HG02642 (cell line): ENCODE results near the gene CHGA.

Experiments used
- ATAC-seq: cut with Tn5 transposase; IDR thresholded peaks from one replicate; pipeline ENCODE4 v1.9.1; 2021; ENCODE audit warnings: mild to moderate bottlenecking; ENCODE audit not compliant: unreplicated experiment, poor library complexity

The CHGA gene, protein sequence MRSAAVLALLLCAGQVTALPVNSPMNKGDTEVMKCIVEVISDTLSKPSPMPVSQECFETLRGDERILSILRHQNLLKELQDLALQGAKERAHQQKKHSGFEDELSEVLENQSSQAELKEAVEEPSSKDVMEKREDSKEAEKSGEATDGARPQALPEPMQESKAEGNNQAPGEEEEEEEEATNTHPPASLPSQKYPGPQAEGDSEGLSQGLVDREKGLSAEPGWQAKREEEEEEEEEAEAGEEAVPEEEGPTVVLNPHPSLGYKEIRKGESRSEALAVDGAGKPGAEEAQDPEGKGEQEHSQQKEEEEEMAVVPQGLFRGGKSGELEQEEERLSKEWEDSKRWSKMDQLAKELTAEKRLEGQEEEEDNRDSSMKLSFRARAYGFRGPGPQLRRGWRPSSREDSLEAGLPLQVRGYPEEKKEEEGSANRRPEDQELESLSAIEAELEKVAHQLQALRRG

DNA sequence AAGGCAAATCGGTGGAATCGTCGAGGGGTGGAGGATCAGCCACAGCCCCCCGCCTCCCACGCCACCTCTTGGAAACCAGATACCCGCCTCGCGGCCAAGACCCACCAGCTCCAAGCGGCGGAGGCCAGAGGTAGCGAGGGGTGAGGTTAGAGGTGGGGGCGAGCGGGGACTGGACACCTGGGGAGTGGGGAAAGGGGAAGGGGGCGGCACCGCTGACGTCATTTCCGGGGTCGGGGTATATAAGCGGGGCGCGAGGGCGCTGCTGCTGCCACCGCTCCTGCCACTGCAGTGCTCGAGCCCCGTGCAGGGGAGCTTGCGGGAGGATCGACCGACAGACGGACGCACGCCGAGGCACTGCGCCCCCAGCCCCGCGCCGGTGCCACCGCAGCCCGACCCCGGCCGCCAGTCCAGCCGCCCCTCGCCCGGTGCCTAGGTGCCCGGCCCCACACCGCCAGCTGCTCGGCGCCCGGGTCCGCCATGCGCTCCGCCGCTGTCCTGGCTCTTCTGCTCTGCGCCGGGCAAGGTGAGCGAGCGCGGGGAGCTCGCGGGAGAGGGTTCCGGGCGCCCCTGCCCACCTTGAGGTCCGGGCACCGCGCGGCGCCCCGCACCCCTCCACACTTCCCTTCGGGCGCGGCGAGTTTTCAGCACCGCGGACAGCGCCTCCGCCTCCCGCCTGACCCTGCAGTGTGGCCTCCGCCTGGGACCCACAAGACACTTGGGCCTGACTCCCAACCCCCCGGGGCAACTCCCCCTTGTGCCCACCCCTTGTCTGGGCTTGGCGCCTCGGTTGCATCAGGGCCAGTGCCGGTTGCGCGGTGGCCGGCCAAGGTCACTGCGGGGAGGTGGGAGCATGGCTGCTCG, at the start of gene CHGA:
Gene CHGA, plus strand, starts transcription at position 268 of the 861 bp plus-strand sequence. Its CDS starts 210 bp downstream, at position 478.
- no peak for ATAC-seq

DNA sequence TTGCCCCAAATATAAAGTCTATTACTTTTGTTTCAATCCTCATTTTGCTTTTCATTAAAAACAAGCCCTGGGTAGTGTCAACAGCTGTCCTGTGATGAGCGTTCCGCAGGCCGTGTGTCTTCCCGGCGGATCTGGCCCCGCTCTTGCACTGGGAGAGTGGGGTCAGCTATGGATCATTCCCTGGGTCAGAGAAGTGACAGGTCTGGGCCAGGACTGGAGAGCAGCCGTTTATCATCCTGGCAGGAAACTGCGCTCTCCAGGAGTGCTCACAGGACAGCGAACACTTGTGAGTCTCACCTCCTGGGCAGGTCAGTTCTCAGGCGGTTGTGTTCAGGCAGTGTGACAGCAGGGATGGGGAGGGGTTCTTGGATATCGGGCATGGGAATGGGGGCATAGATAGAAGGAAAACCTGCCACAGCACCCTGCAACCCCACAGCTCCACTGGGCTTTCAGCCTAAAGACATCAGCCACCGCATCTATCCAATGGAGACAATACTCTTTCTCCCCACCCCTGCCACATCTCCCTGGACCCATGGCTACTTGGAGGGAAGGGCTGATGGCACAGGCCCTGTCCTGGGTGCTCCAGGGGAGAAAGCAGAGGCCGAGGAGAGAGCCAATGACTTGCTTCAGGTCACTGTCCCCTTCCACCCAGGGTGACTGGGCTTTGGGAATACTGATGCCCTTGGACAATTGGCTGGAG, 47.8 kb upstream of the CHGA start:
- ATAC-seq = no peak

DNA sequence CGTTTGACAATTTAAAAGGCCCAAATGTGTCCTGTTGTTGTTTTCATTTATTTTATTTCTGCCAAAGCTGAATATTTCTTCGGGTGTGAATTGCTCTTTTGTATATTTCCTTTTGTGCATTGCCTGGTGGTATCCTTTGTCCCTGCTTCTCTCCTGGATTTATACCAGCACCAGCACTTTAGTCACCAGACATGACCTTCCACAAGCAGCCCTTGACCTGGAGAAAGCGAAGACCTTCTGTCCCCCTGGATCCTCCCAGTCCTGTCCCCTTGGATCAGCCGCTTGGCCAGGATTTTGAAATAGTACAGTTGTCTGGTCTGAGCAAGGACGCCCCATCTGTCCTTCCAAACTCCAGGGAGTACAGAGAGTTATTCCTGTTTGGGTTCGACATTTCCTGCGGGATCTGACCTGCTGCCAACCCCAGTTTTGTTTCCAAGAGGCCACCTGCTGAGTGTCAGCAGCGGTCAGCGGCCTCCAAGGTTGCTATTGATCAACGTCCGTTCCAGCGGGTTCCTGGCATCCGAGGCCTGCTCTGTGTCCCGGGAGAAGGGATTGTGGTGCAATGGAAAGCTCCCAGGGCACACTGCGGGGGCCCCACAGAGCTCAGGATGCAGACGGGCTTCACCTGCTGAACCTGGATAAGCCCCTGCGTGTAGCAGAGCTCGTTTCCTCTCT, 45.1 kb upstream of the CHGA start:
- no peak for ATAC-seq

DNA sequence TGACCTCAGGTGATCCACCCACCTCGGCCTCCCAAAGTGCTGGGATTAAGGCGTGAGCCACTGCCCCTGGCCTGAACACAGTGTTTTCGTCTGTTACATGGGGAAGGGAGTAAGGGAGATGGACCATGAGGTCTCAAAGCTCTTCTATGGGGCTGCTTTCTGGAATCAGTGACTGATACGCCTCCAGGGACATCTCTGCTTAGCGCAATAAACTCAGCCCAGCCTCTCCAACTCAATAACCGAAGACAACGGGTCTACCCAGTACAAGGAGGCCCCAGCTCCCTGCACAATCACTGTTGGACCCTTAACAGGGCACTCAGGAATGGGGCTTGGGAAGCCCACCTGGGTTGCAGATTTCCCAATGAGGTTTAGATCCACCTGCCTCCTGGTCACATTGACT, 42.6 kb upstream of the CHGA start:
- ATAC-seq = no peak

DNA sequence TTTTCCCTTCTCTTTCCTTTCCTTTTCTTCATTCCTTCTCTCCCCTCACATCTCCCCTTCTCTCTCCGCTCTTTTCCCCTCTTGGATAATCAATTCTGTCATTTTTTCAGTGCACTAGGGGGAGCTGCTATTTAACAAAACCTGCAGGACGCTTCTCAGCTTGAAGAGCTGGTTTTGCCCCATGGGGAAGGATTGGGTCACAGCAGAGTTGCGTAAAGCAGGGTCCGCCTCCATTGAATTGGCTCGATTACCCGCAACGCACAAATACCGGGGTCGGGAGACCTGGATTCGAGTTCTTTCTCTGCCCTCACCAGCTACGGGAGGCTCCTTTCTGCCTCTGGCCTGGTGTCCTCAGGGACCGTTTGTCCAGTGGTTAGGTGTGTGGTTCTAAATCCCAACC, 42.1 kb upstream of the CHGA start:
- no peak for ATAC-seq

DNA sequence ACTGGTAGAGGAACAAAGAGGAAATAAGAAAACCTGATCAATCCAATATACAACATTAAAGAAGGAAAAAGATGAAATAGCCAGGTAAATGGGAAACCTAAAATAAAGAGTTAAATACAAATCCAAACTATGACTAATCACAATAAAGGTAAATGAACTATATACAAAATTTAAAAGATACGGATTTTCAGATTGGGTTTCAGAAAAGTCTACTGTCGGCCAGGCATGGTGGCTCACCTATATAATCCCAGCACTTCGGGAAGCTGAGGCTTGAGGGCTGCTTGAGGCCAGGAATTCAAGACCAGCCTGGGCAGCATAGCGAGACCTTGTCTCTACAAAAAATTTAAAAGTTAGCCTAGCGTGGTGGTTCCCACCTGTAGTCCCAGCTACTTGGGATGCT, 39.9 kb upstream of the CHGA start:
- no peak for ATAC-seq

DNA sequence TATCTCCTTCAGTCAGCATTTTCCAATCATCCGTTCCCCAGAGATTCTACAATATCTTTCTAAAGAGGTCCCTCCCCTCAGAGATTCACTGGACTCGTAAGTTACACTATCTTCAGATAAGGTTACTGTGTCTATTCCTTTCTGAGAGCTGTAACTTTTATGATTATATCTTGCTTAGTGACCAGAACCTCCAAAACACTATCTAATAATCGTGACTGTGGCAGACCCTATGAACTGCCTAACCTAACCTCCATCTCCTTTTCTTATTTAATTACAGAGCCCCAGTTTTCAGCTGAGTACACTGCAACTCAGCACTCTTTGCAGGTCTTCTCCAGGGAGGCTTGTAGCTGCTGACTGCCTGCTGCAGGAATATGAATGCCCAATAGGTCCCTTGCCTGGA, 38.5 kb upstream of the CHGA start:
- ATAC-seq = no peak

DNA sequence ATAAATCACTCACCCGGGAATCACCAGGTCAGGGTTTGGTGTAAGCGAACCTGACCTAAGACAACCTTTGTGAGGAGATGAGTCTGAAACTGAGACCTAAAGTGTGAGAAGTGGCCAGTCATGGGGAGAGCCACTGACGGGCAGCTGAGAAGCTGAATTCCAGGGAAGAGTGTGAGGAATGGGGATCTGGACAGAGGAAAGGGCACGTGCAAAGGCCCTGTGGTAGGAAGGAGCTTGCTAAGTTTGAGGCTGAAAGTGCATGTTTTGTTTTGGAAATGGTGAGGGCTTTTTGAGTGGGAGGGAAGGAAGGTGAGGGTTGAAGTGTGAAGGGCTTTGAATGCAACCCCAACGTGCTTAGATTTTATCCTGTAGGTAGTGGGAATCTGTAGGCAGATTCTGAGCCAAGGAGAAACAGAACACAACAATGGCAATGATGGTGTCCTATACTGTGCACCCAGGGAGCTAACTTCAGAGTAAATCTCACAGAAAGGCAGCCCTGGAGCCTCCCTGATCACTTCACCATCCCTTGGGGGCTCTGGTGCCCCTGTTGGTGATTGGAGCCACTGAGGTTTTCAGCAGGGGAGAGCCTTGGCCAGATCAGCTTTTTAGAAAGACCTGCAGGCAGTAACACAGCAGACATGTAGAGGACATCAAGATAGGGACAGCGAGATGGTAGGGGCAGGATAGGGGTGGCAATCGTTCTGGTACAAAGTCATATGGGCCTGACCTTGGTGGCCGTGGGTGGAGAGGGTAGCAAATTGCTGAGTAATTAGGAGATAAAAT, 37.5 kb upstream of the CHGA start:
- ATAC-seq = no peak

DNA sequence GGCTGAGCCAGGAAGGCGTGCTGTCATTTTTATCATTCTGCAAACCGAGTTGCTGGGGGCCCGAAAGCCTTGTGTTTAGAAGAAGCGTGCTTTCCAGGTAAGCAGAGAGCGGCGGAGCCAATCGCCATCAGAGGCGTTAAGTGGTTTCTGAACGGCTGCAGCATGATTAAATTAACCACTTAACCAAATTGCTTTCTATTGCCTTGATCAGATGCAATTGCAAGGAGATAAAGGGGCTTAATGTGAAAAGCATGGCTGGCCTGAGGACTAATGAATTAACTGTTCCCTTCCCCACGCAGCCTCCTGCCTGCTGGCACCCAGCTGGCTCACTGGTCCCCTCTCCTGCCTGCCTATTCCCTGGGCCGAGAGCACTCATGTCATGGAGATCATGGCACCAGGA, 36.6 kb upstream of the CHGA start:
- no peak for ATAC-seq

DNA sequence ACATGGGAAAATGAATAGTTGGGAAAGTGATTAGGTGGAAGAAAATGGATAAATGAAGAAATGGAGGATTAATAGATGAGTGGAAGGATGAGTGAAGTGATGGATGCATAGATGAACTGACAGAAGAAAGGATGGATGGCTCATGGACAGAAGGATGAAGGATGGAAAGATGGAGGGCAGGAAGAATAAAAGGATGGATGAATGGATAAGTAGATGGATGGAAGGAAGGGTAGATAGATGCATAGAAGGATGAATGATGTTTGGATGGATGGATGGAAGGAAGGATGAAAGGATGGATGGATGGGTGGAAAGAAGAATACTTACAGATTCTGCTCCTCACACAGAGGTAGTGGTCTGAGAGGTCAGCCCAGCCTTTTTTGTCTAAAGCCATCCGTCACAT, 35.8 kb upstream of the CHGA start:
- ATAC-seq = no peak

DNA sequence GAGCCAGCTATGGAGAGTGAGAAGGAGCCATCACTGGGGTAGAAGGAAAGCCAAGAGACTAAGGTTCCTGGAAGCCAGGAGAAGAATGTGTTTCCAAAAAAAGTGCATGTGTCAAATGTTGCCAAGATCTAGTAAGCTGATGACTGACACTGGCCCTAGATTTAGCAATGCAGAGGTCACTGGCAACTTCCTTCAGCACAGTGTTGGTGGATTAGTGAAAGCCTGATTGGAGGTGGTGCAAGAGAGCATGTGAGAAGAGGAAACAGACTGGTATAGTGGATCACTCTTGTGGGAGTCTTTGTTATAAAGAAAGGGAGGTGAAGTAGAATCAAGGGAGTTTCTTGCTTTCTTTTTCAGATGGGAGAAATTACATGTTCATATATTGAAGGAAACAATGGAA, 34.1 kb upstream of the CHGA start:
- no peak for ATAC-seq

DNA sequence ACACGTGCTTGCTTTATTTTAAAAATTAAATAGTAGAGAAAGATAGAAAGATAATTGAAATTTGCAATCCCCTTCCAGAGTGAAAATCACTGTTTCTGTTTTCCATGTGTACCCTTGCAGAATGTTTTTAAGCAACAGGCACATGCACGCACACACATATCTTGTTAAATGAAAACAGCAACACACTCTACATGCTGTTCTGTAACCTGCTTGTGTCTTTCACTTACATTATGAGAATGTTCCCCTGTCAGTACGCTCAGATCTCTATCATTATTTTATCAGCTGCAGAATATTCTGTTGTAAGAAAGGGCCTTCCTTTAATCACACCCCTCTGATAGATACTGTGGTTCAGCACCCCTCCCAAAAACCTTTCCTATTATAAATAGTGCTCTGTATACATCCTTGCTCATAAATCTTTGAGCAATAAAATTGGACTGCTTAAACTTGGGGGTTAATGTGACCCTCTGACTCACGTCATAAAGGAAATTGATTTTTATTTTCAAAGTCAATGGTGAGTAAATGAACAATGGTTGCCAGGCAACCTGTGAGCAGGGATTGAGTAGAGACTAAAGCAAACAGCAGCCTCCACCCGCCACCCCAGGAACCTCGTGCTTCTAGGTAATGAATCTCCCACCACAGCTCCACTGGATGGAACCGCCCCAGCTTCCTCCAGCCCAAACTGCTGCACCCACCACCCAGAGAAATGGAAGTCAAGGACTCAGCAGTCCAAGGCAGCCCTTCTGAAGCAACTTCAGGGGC, 31.9 kb upstream of the CHGA start:
- no peak for ATAC-seq

DNA sequence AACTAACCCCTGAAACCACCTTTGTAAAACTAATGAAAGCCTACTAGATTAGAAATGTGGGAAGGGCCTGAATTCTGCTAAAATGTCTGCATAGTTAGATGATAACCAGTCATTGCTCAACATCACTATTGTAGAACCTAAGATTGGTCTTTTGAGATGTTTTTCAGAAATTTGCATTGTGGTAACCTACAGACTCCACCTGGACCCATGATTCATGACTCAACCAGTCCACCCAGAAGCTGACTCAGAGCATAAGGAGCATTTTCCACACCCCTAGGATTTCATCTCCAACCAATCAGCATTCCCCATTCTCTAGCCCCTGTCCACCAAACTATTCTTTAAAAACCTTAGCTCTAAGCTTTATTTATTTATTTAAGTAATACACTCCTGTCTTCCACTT, 30.4 kb upstream of the CHGA start:
- no peak for ATAC-seq

DNA sequence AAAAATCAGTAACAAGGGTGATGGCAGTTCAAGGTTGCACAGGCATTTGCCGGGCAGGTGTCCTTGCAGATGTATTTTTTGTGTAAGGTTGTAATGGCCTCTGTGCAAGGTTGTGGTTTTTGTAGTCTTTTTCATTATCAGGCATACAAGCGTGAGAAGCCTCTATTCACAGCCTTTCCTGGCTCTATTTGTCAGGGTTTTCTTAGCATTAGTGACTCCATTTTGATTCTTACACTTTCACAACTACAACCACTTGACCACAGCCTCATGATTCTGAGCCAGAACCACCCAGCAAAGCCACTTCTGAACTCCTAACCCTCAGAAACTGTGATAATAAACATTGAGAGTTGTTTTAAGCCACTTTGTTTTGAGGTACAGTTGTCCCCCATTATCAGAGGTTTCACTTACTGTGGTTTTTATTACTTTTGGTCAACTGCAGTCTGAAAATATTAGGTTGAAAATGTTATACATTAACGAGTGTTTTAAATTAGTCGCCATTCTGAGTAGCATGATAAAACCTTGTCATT, 27.5 kb upstream of the CHGA start:
- no peak for ATAC-seq

DNA sequence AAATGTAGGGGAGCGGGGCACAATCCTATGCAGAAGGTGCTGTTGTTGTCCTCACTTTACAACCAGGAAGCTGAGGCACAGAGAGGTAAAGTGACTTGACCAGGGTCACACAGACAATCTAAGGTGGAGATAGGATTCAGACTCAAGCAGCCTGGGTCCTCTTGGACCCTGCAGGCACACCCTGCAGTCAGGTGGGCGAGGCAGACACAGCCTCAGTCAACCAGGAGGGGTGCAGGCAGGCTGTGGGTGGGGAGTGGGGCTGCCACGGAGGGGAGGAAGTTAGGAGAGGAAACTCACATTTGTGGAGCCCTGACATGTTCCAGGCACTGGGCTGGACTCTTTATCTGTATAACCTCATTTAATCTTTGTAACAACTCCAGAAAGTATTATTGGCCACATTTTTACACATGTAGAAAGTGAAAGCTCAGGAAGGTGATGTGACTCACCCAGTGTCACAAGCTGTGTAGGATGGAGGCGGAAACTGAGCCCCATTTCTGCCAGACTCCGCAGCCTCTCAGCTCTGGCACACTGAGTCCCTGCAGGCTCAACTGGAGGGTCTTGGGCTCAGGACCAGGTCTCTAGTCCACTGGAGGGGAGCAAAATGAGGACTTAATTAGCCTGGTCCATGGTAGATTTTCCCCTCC, 24.9 kb upstream of the CHGA start:
- no peak for ATAC-seq

DNA sequence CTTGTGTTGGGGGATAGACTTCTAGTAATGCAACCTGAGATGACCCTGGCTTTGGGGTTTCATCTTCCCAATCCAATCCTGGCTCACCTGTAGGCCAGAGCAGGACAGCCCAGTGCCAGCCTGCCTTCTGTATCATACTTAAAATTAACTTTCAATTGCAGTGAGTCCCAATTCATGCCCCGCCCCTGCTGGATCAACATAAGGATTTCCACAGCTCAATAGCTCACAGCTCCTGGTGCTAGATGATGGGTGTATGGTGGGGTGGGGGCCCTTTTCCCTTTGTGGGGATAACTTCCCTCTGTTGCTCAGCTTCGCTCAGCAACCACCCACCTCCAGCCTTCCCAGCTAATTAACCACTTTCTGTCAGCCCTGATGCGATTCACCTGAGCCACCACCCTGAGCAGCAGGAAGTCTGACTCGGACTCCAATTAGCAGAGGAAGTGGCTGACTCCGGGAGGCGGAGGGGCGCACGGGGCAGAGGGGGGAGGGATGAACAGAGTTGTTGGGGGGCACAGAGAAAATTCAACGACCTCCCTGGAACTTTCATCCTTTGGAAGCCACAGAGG, 24.3 kb upstream of the CHGA start:
- no peak for ATAC-seq

DNA sequence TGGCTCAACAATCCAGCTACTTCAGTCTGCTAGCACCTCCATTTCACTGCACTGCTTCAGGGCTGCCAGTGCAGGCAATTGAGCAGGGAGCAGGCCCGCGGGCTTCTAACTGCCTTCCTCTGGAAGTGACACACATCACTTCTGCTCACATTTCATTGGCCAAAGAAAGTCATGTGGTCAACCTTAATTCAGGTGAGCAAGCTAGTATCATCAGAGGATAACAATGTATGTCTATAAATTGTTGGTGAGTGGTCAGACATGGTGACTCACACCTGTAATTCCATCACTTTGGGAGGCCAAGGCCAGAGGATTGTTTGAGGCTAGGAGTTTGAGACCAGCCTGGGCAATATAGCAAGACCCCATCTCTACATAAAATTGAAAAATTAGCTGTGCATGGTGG, 22.3 kb upstream of the CHGA start:
- ATAC-seq = no peak

DNA sequence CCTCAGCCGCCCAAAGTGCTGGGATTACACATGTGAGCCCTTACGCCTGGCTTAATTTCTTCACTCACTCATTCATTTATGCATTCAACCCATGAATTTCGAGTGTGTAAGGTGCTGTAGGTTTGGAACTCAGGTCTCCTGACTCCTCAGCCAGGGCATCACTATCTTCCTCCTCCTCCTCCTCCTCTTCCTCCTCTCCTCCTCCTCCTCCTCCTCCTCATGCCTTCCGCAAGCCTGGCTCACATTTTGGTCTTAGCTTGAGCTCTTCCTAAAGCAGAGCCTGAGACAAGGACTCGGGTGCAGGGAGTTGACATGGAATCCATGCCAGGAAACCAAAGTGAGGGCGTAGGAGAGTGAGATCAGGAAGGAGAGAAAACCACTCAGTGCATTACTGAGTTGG, 20.8 kb upstream of the CHGA start:
- no peak for ATAC-seq
